K562 (cell line): Measurements from ENCODE around the gene STK11. TPM values are rescaled to one million over a fixed set of nuclear protein-coding genes. Genes with fewer than 3 reads are reported as not detected.
A peak's percentile ranks its signal among the peaks of the same experiment; 100 is the strongest.

ENCODE experiments used
- BHLHE40 ChIP-seq: IDR thresholded peaks from 2 replicates; pipeline ENCODE4 v1.6.1; 2011; ENCODE audit warnings: low read length, improper control_type of control experiment
- CREB5 ChIP-seq: fragments of 250-450 bp; sonication (Bioruptor Pico); IDR thresholded peaks from 2 replicates; pipeline ENCODE4 v1.5.0; 2020; ENCODE audit warnings: mild to moderate bottlenecking
- LARP7 ChIP-seq: fragments of 450-650 bp; IDR thresholded peaks from 2 replicates; pipeline ENCODE4 v1.6.1; 2016
- MEF2A ChIP-seq: IDR thresholded peaks from 2 replicates; pipeline ENCODE4 v1.6.1; 2011; ENCODE audit warnings: low read depth, mild to moderate bottlenecking, low read length, moderate library complexity; ENCODE audit not compliant: control insufficient read depth
- MTA2 ChIP-seq: fragments of 450-650 bp; IDR thresholded peaks from 2 replicates; pipeline ENCODE4 v1.6.1; 2016; ENCODE audit warnings: low read depth
- PBX2 ChIP-seq, 2 experiments: IDR thresholded peaks in 1 of 2; conservative IDR thresholded peaks in 1 of 2; 2 replicates each; pipeline ENCODE4 v1.6.1; 2016; ENCODE audit warnings: low read depth in 2 of 2, mild to moderate bottlenecking in 1 of 2, missing compliant biosample characterization in 1 of 2, missing genetic modification characterization in 1 of 2, moderate library complexity in 1 of 2
- PHF8 ChIP-seq: fragments of 200-600 bp; sonication (generic); IDR thresholded peaks from 2 replicates; pipeline ENCODE4 v1.6.1; 2012; ENCODE audit warnings: mixed run types, mild to moderate bottlenecking, inconsistent platforms, low read length, moderate library complexity, borderline replicate concordance
- PTBP1 ChIP-seq: fragments of 200-400 bp; formaldehyde crosslinking; IDR thresholded peaks from 2 replicates; pipeline ENCODE4 v1.6.1; 2017; ENCODE audit warnings: low read depth, low read length
- RAD21 ChIP-seq, 2 experiments: fragments of 250-450 bp in 1 of 2; fragments of 450-650 bp in 1 of 2; sonication (Bioruptor Pico) in 1 of 2; formaldehyde crosslinking in 1 of 2; IDR thresholded peaks in 1 of 2; conservative IDR thresholded peaks in 1 of 2; 2 replicates each; pipeline versions ENCODE4 v1.4.0 to v1.8.0; 2020 to 2022; ENCODE audit warnings: mild to moderate bottlenecking in 2 of 2, moderate library complexity in 1 of 2
- SMARCA5 ChIP-seq: fragments of 450-650 bp; IDR thresholded peaks from 2 replicates; pipeline ENCODE4 v1.6.1; 2016
- YY1 ChIP-seq, 3 experiments: IDR thresholded peaks; 2 replicates each; pipeline ENCODE4 v1.6.1; 2011; ENCODE audit warnings: low read length in 2 of 3, mild to moderate bottlenecking in 2 of 3, moderate library complexity in 2 of 3, borderline replicate concordance in 1 of 3, control low read depth in 1 of 3, low read depth in 1 of 3; ENCODE audit not compliant: insufficient read depth in 3 of 3, insufficient replicate concordance in 2 of 3, control insufficient read depth in 1 of 3, insufficient read length in 1 of 3; ENCODE audit errors: extremely low read depth in 1 of 3
- ZBTB12 ChIP-seq: fragments of 250-450 bp; sonication (Bioruptor Pico); IDR thresholded peaks from 2 replicates; pipeline ENCODE4 v1.4.0; 2020
- ZNF133 ChIP-seq: fragments of 250-450 bp; sonication (Bioruptor Pico); IDR thresholded peaks from 2 replicates; pipeline ENCODE4 v1.4.0; 2020; ENCODE audit warnings: mild to moderate bottlenecking
- ZNF140 ChIP-seq: fragments of 250-450 bp; sonication (Bioruptor Pico); IDR thresholded peaks from 2 replicates; pipeline ENCODE4 v1.8.0; 2021; ENCODE audit warnings: moderate library complexity, mild to moderate bottlenecking, inconsistent platforms
- ZNF512 ChIP-seq: IDR thresholded peaks from 2 replicates; pipeline ENCODE4 v1.6.1; 2016; ENCODE audit warnings: missing genetic modification characterization, missing compliant biosample characterization
- ZNF583 ChIP-seq: fragments of 250-450 bp; sonication (Bioruptor Pico); IDR thresholded peaks from 2 replicates; pipeline ENCODE4 v1.4.0; 2020
- ZNF699 ChIP-seq: fragments of 250-450 bp; sonication (Bioruptor Pico); IDR thresholded peaks from 2 replicates; pipeline ENCODE4 v1.8.0; 2021; ENCODE audit warnings: mild to moderate bottlenecking, moderate library complexity; ENCODE audit not compliant: insufficient replicate concordance
- polyA plus RNA-seq, 8 experiments: library from polyadenylated mRNA; depleted of rRNA in 4 of 8; stranded (reverse) in 5 of 8; unstranded in 3 of 8; fragments of >200 nt; fragmentation: Nextera tagmentation in 2 of 8; fragmentation: Illumina TruSeq in 1 of 8; extraction: Ambion mirVana in 2 of 8; extraction: Trizol in 1 of 8; gene quantifications; 2 replicates each; pipeline versions ENCODE4 v1.2.1 to v1.2.3, GENCODE V29; 2011 to 2014; ENCODE audit warnings: inconsistent platforms in 1 of 8, missing spikeins in 1 of 8
- total RNA-seq, 7 experiments: library from RNA; depleted of rRNA in 6 of 7; stranded (reverse); fragments of >200 nt in 6 of 7; fragmentation: Illumina TruSeq in 2 of 7; extraction: Trizol in 2 of 7; gene quantifications; 2 replicates each; pipeline versions ENCODE4 v1.2.1 to v1.2.3, GENCODE V29; 2011 to 2021; ENCODE audit warnings: low replicate concordance in 1 of 7

STK11 gene
- total and polyA plus RNA-seq, 9 of the 15 experiments (the other 6 are each of a cell fraction or from before 2014, with no cell fraction given): 0.15 to 96.5 (median 31.7) TPM

GRCh38 chr19:1239796-1240737, 34.5 kb downstream of the STK11 start (continued):
- TF ChIP-seq PBX2 (CRISPR knock-in tag; IDR thresholded peaks at IDR 0.05; ENCODE audit: low read depth): no peak
- TF ChIP-seq PBX2 (tag; conservative IDR thresholded peaks at IDR 0.05; ENCODE audit: low read depth): no peak
- TF ChIP-seq ZNF133: peak; percentile 65; the same call in 1 of the 2 replicates
- TF ChIP-seq MEF2A: no peak
- TF ChIP-seq ZBTB12: peak; percentile 94
- peak; percentile 46; the same call in 1 of the 2 replicates for TF ChIP-seq ZNF583
- no peak for TF ChIP-seq MTA2
- peak in 2 of 3 experiments; percentile 17 to 57 for TF ChIP-seq YY1 (IDR thresholded peaks at IDR 0.05; ENCODE audit: borderline replicate concordance in 1 of 3, control insufficient read depth in 1 of 3, extremely low read depth in 1 of 3, insufficient read depth in 3 of 3, insufficient read length in 1 of 3, insufficient replicate concordance in 2 of 3, low read depth in 1 of 3, low read length in 2 of 3)
- TF ChIP-seq SMARCA5: no peak
- TF ChIP-seq RAD21 (CRISPR knock-in tag; conservative IDR thresholded peaks at IDR 0.05 in 1 of 2, IDR thresholded peaks at IDR 0.05 in 1 of 2): peak; percentile 95 to 96
- TF ChIP-seq BHLHE40: peak; percentile 85
- TF ChIP-seq LARP7: no peak
- no peak for TF ChIP-seq ZNF699 (CRISPR knock-in tag)
- no peak for TF ChIP-seq ZNF140
- TF ChIP-seq PHF8: peak; percentile 74; the same call in 1 of the 2 replicates
- no peak for TF ChIP-seq PTBP1
- no peak for TF ChIP-seq CREB5 (CRISPR knock-in tag)
- TF ChIP-seq ZNF512: no peak
